PC-9 (cell line): ENCODE data around the gene GNRHR. TPM values are rescaled to one million over a fixed set of nuclear protein-coding genes. Genes with fewer than 3 reads are reported as not detected.
A peak's percentile ranks its signal among the peaks of the same experiment; 100 is the strongest.

Experiments used
- BruUV-seq: library from RNA; stranded (reverse); fragments of 400-500 nt; replicated peaks from 2 replicates; lab custom pipeline; 2021; lab: Mats Ljungman, UMichigan
- CTCF ChIA-PET: fragments of 300-600 bp; sonication (Branson Sonifier 250); formaldehyde crosslinking; loops from one replicate; lab custom pipeline; 2022; ENCODE audit warnings: antibody characterized with exemption; lab: Charles Lee
- POLR2A ChIA-PET: fragments of 300-600 bp; sonication (Branson Sonifier 250); formaldehyde crosslinking; loops from one replicate; lab custom pipeline; 2022; ENCODE audit warnings: antibody characterized with exemption; ENCODE audit not compliant: unreplicated experiment; lab: Charles Lee
- DNase-seq, 2 experiments: peaks; one replicate each; pipeline versions ENCODE4 v3.0.0 to v3.0.0-alpha.2; 2015 to 2022; ENCODE audit warnings: mixed read lengths in 1 of 2
- H2AFZ ChIP-seq: fragments of 200-600 bp; sonication (generic); 2 replicates; pipeline ENCODE4 v1.8.1; 2017; ENCODE audit warnings: antibody characterized with exemption
- H3F3A ChIP-seq: fragments of 200-600 bp; sonication (generic); 2 replicates; pipeline ENCODE4 v1.8.1; 2017; ENCODE audit warnings: antibody characterized with exemption, mild to moderate bottlenecking, low read depth; ENCODE audit not compliant: insufficient read depth
- H3K27ac ChIP-seq: fragments of 200-600 bp; sonication (generic); 2 replicates; pipeline ENCODE4 v1.6.1; 2016; ENCODE audit warnings: mixed run types
- H3K27me3 ChIP-seq: fragments of 200-600 bp; sonication (generic); 2 replicates; pipeline ENCODE4 v1.6.1; 2016; ENCODE audit warnings: low read depth, mixed run types; ENCODE audit not compliant: insufficient read depth
- H3K36me3 ChIP-seq: fragments of 200-600 bp; sonication (generic); 2 replicates; pipeline ENCODE4 v1.6.1; 2016; ENCODE audit warnings: low read depth, mixed run types
- H3K4me1 ChIP-seq: fragments of 200-600 bp; sonication (generic); replicated peaks from 2 replicates; pipeline ENCODE4 v1.6.1; 2016; ENCODE audit warnings: mixed run types; ENCODE audit not compliant: insufficient read depth
- H3K4me2 ChIP-seq: fragments of 200-600 bp; sonication (generic); 2 replicates; pipeline ENCODE4 v1.6.1; 2017; ENCODE audit warnings: mixed run types
- H3K4me3 ChIP-seq: fragments of 200-600 bp; sonication (generic); 2 replicates; pipeline ENCODE4 v1.6.1; 2016; ENCODE audit warnings: mixed run types
- H3K79me2 ChIP-seq: fragments of 200-600 bp; sonication (generic); 2 replicates; pipeline ENCODE4 v1.6.1; 2017; ENCODE audit warnings: low read depth, mixed run types
- H3K9me2 ChIP-seq: fragments of 200-600 bp; sonication (generic); 2 replicates; pipeline ENCODE4 v1.8.1; 2017; ENCODE audit warnings: mild to moderate bottlenecking; ENCODE audit not compliant: insufficient read depth
- H3K9me3 ChIP-seq: fragments of 200-600 bp; sonication (generic); 2 replicates; pipeline ENCODE4 v1.8.1; 2016; ENCODE audit warnings: low read depth; ENCODE audit not compliant: insufficient read depth
- H4K20me1 ChIP-seq: fragments of 200-600 bp; sonication (generic); 2 replicates; pipeline ENCODE4 v1.8.1; 2017; ENCODE audit not compliant: insufficient read depth
- CTCF ChIP-seq: fragments of 200-600 bp; sonication (generic); conservative IDR thresholded peaks from 2 replicates; pipeline ENCODE4 v1.6.1; 2017; ENCODE audit warnings: mixed run types, antibody characterized with exemption, mild to moderate bottlenecking, moderate library complexity
- EZH2 ChIP-seq: fragments of 200-600 bp; sonication (generic); IDR thresholded peaks from 2 replicates; pipeline ENCODE4 v1.8.0; 2017; ENCODE audit warnings: antibody characterized with exemption, low read depth
- intact Hi-C: fragments of 100-400 bp; cut with micrococcal nuclease; formaldehyde crosslinking; loops from one replicate; pipeline ENCODE4 v1.10.0; 2022; ENCODE audit not compliant: unreplicated experiment
- total RNA-seq: library from RNA; stranded (reverse); gene quantifications from 2 replicates; pipeline ENCODE4 v1.2.3, GENCODE V29; 2021

The GNRHR gene
- total RNA-seq, 1 experiment from 2014 or later, result not detected

DNA sequence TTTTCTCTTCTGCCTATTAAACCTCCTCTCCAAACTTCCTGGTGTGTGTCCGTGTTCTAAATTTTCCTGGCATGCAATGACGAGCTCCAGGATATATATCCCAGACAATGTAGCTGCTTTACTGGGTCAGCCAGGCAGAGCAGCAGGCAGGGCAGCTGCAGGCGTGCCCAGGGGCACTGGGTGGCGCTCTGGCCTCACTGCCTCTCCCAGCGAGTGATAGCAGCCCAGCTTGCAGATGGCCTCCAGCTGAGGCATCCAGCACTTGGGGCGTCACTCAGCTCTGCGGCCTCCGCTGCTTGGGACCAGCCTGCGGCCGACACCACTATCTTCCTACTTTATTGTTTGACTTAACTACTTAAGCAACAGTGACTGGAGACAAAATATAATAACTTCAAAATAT, 30.2 kb downstream of the GNRHR start:
- BruUV-seq, result no TSS peak
- CTCF ChIA-PET, result no interaction called here
- Histone ChIP-seq H3K9me3 (peaks cover 9% of the 10 kb centered on the region; the same call in 1 of the 2 replicates), H3K27me3 (no peaks in the 10 kb centered on the region), H3K4me1 (peaks cover 14% of the 10 kb centered on the region), H3K4me2 (no peak overlapping the region), H4K20me1 (no peaks in the 10 kb centered on the region), H3K36me3 (no peaks in the 10 kb centered on the region), H3K9me2 (no peaks in the 10 kb centered on the region), H3K27ac (no peak overlapping the region), H3K4me3 (no peak overlapping the region), H3K79me2 (no peaks in the 10 kb centered on the region), H2AFZ (no peak overlapping the region), H3F3A (peaks cover 3% of the 10 kb centered on the region; the same call in 1 of the 2 replicates)
- POLR2A ChIA-PET, result no interaction called here
- DNase-seq, result no peak
- no peak for TF ChIP-seq CTCF
- no peak for TF ChIP-seq EZH2
- intact Hi-C loops, result no loop called here

DNA sequence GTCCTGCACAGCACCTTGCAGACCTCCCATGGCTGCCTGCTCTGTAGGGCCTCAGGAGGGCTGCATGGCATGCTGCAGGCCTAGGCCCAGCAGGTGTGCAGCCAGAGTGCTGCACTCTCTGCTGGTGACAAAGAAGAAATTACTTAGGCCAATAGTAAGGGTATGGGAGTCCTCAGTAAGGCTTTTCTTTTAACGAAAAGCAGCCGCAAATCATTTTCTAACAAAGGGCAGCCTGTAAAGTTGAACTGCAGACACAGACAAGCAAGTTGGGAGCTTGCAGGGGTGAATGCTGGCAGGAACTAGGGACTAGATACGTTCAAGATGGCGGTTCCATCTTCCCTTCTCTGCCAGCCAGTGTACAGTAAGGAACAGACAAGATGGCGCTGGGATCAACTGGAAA, 30.8 kb downstream of the GNRHR start:
- peaks cover 14% of the 10 kb centered on the region for H3K4me1 ChIP-seq
- H4K20me1 ChIP-seq, result no peaks in the 10 kb centered on the region
- ChIA-PET CTCF (no interaction called here), POLR2A (no interaction called here)
- intact Hi-C loops, result no loop called here
- no TSS peak for BruUV-seq
- peaks cover 3% of the 10 kb centered on the region; the same call in 1 of the 2 replicates for H3F3A ChIP-seq
- no peak overlapping the region for H2AFZ ChIP-seq
- no peak for TF ChIP-seq CTCF
- TF ChIP-seq EZH2, result no peak
- H3K79me2 ChIP-seq, result no peaks in the 10 kb centered on the region
- H3K4me3 ChIP-seq, result no peak overlapping the region
- H3K36me3 ChIP-seq, result no peaks in the 10 kb centered on the region
- H3K4me2 ChIP-seq, result no peak overlapping the region
- H3K9me2 ChIP-seq, result no peaks in the 10 kb centered on the region
- H3K27me3 ChIP-seq, result no peaks in the 10 kb centered on the region
- DNase-seq, result no peak
- H3K27ac ChIP-seq, result no peak overlapping the region
- peaks cover 9% of the 10 kb centered on the region; the same call in 1 of the 2 replicates for H3K9me3 ChIP-seq

- POLR2A ChIA-PET, result no interaction called here
- Histone ChIP-seq H3F3A (no peaks in the 10 kb centered on the region), H3K27me3 (no peaks in the 10 kb centered on the region), H3K9me3 (no peaks in the 10 kb centered on the region), H3K79me2 (no peaks in the 10 kb centered on the region), H3K36me3 (no peaks in the 10 kb centered on the region), H3K4me1 (peaks cover 14% of the 10 kb centered on the region), H3K4me3 (no peak overlapping the region), H2AFZ (no peak overlapping the region), H3K27ac (peak overlapping the region; percentile 61), H3K4me2 (peak overlapping the region; percentile 26), H3K9me2 (no peaks in the 10 kb centered on the region), H4K20me1 (no peaks in the 10 kb centered on the region)
- TF ChIP-seq CTCF, result no peak
- no peak for TF ChIP-seq EZH2
- CTCF ChIA-PET, result no interaction called here
- intact Hi-C loops, result no loop called here
- peak; percentile 39 to 69 for DNase-seq
- BruUV-seq, result no TSS peak
Measured at GRCh38 chr4:67721770-67722597, 32.2 kb downstream of the GNRHR start.
